ENCODE measurements around the gene BRME1.
"Not testable (repeated sequence)": the region's sequence is repeated elsewhere in the genome, so short reads cannot be mapped to it uniquely, and the experiment has no call there.

BRME1 gene

GRCh38 chr19:13860679-13861391 is 45.1 kb downstream of the BRME1 start:
- no peaks in the 10 kb centered on the region for H3K36me3 ChIP-seq (ENCODE audit: control insufficient read depth, insufficient read depth, low read length)
- H3K4me3 ChIP-seq (ENCODE audit: insufficient read depth, low read depth, low read length, poor library complexity, severe bottlenecking) = no peak overlapping the region
- H3K27ac ChIP-seq (ENCODE audit: insufficient read depth, low read length, poor library complexity, severe bottlenecking) = peak overlapping the region; percentile 100
- H3K9me3 ChIP-seq (ENCODE audit: control insufficient read depth, low read length) = no peaks in the 10 kb centered on the region
- DNase-seq = no peak
- peaks cover 4% of the 10 kb centered on the region for H3K27me3 ChIP-seq (replicated peaks; ENCODE audit: control insufficient read depth, insufficient read depth, low read length, poor library complexity, severe bottlenecking)
- peaks cover 22% of the 10 kb centered on the region for H3K4me1 ChIP-seq (ENCODE audit: control insufficient read depth, insufficient read depth, low read length, poor library complexity, severe bottlenecking)

GRCh38 chr19:13859361-13859880 is 46.5 kb downstream of the BRME1 start:
- no peak for DNase-seq
- Histone ChIP-seq H3K36me3 (ENCODE audit: control insufficient read depth, insufficient read depth, low read length) (no peaks in the 10 kb centered on the region), H3K27ac (ENCODE audit: insufficient read depth, low read length, poor library complexity, severe bottlenecking) (no peak overlapping the region), H3K27me3 (replicated peaks; ENCODE audit: control insufficient read depth, insufficient read depth, low read length, poor library complexity, severe bottlenecking) (no peaks in the 10 kb centered on the region), H3K9me3 (ENCODE audit: control insufficient read depth, low read length) (no peaks in the 10 kb centered on the region), H3K4me3 (ENCODE audit: insufficient read depth, low read depth, low read length, poor library complexity, severe bottlenecking) (no peak overlapping the region), H3K4me1 (ENCODE audit: control insufficient read depth, insufficient read depth, low read length, poor library complexity, severe bottlenecking) (peaks cover 14% of the 10 kb centered on the region)

- Histone ChIP-seq H3K9me3 (ENCODE audit: control insufficient read depth, low read length) (no peaks in the 10 kb centered on the region), H3K27ac (ENCODE audit: insufficient read depth, low read length, poor library complexity, severe bottlenecking) (no peak overlapping the region), H3K27me3 (replicated peaks; ENCODE audit: control insufficient read depth, insufficient read depth, low read length, poor library complexity, severe bottlenecking) (no peaks in the 10 kb centered on the region), H3K4me1 (ENCODE audit: control insufficient read depth, insufficient read depth, low read length, poor library complexity, severe bottlenecking) (peaks cover 7% of the 10 kb centered on the region), H3K36me3 (ENCODE audit: control insufficient read depth, insufficient read depth, low read length) (no peaks in the 10 kb centered on the region), H3K4me3 (ENCODE audit: insufficient read depth, low read depth, low read length, poor library complexity, severe bottlenecking) (no peak overlapping the region)
- DNase-seq = no peak
These were observed 49.4 kb downstream of the BRME1 start for GRCh38 chr19:13856497-13856896.

DNA sequence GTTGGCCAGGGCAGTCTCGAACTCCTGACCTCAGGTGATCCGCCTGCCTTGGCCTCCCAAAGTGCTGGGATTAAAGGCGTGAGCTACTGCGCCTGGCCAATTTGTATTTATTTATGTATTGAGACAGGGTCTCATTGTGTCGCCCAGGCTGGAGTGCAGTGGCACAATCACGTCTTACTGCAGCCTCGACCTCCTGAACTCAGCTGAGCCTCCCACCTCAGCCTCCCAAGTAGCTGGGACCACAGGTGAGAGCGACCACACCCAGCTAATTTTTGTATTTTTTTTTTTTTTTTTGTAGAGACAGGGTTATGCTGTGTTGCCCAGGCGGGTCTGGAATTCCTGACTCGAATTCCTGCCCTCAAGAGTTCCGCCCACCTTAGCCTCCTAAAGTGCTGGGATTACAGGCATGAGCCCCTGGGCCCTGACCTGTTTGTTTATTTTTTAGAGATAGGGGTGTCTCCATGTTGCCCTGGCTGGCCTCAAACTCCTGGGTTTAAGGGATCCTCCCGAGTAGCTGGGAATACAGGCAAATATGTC is 53.7 kb downstream of the BRME1 start:
- H3K4me3 ChIP-seq (ENCODE audit: insufficient read depth, low read depth, low read length, poor library complexity, severe bottlenecking); H3K9me3 ChIP-seq (ENCODE audit: control insufficient read depth, low read length); DNase-seq; H3K27ac ChIP-seq (ENCODE audit: insufficient read depth, low read length, poor library complexity, severe bottlenecking); H3K27me3 ChIP-seq (replicated peaks; ENCODE audit: control insufficient read depth, insufficient read depth, low read length, poor library complexity, severe bottlenecking); H3K36me3 ChIP-seq (ENCODE audit: control insufficient read depth, insufficient read depth, low read length): not testable (repeated sequence)
- H3K4me1 ChIP-seq (ENCODE audit: control insufficient read depth, insufficient read depth, low read length, poor library complexity, severe bottlenecking) = peaks cover 27% of the 10 kb centered on the region

DNA sequence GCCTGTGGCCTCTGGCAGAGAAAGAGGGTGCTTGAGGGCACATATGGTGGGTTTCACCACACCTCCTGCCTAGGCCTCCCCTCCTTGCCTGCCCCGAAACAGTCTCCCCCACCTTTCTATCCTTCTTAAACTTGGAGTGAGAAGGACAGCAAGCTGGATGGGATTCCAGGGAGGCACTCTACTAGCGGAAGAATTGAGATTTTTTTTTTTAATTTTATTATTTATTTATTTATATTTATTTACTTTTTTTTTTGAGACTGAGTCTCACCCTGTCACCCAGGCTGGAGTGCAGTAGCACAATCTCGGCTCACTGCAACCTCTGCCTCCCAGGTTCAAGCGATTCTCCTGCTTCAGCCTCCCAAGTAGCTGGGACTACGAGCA is 54.2 kb downstream of the BRME1 start:
- H3K27me3 ChIP-seq (replicated peaks; ENCODE audit: control insufficient read depth, insufficient read depth, low read length, poor library complexity, severe bottlenecking); H3K36me3 ChIP-seq (ENCODE audit: control insufficient read depth, insufficient read depth, low read length); H3K4me3 ChIP-seq (ENCODE audit: insufficient read depth, low read depth, low read length, poor library complexity, severe bottlenecking); DNase-seq; H3K9me3 ChIP-seq (ENCODE audit: control insufficient read depth, low read length): not testable (repeated sequence)
- peaks cover 32% of the 10 kb centered on the region for H3K4me1 ChIP-seq (ENCODE audit: control insufficient read depth, insufficient read depth, low read length, poor library complexity, severe bottlenecking)
- peak overlapping the region; percentile 73 for H3K27ac ChIP-seq (ENCODE audit: insufficient read depth, low read length, poor library complexity, severe bottlenecking)

GRCh38 chr19:13850910-13851733 is 54.8 kb downstream of the BRME1 start:
- H3K36me3 ChIP-seq (ENCODE audit: control insufficient read depth, insufficient read depth, low read length) = no peaks in the 10 kb centered on the region
- peak; percentile 49 to 73 (median 70) for DNase-seq

GRCh38 chr19:13849991-13850909 is 55.7 kb downstream of the BRME1 start:
- DNase-seq = peak; percentile 52 to 60 (median 55)
- H3K4me1 ChIP-seq (ENCODE audit: control insufficient read depth, insufficient read depth, low read length, poor library complexity, severe bottlenecking) = peaks cover 42% of the 10 kb centered on the region
- peak overlapping the region; percentile 30 for H3K4me3 ChIP-seq (ENCODE audit: insufficient read depth, low read depth, low read length, poor library complexity, severe bottlenecking)
- H3K27ac ChIP-seq (ENCODE audit: insufficient read depth, low read length, poor library complexity, severe bottlenecking) = peak overlapping the region; percentile 73
- H3K9me3 ChIP-seq (ENCODE audit: control insufficient read depth, low read length) = no peaks in the 10 kb centered on the region
- no peaks in the 10 kb centered on the region for H3K27me3 ChIP-seq (replicated peaks; ENCODE audit: control insufficient read depth, insufficient read depth, low read length, poor library complexity, severe bottlenecking)
- H3K36me3 ChIP-seq (ENCODE audit: control insufficient read depth, insufficient read depth, low read length) = no peaks in the 10 kb centered on the region

More at GRCh38 chr19:13850910-13851733, 54.8 kb downstream of the BRME1 start:
- H3K4me3 ChIP-seq (ENCODE audit: insufficient read depth, low read depth, low read length, poor library complexity, severe bottlenecking) = no peak overlapping the region
- no peaks in the 10 kb centered on the region for H3K9me3 ChIP-seq (ENCODE audit: control insufficient read depth, low read length)
- no peaks in the 10 kb centered on the region for H3K27me3 ChIP-seq (replicated peaks; ENCODE audit: control insufficient read depth, insufficient read depth, low read length, poor library complexity, severe bottlenecking)
- H3K27ac ChIP-seq (ENCODE audit: insufficient read depth, low read length, poor library complexity, severe bottlenecking) = peak overlapping the region; percentile 73
- H3K4me1 ChIP-seq (ENCODE audit: control insufficient read depth, insufficient read depth, low read length, poor library complexity, severe bottlenecking) = peaks cover 36% of the 10 kb centered on the region

DNA sequence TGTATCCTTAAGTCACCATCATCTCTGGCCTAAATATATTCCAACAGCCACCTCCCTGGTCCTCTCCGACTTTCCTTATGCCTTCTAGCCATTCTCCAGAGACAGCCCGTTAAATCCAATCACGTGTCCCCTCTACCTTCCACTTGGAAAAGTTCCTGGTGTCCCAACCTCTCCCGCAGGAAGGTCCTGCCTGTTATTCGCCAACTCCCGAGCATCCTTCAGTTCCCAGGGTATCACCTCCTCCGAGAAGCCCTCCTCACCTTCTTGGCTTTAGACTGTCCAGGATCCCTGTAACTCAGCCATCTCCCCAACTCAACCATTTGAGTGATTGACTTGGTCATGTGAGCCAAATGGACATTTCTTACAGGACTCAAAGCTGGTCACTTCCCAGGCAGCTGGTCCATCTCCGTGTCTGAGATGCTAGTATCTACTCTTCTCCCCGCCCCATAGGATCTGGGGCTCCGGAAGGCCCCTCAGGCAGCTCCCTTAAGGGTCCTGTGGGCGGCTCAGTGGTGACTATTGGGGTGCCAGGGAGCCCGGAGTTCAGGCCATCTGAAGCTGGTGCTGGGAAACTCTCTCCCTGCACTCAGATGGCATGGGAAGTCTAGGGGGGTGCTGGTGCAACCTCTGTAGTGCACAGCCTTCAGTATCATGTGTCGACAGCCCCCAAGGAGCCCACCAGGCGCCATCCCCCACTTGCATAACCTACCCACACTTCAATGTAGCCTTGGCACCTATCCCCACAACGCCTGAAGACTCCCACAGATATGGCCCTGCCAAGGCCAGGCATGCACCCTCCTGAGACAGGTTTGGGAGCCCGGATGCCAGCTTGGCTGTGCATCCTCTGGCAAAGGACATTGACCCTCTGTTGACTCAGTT is 56.9 kb downstream of the BRME1 start:
- no peak for DNase-seq
- no peaks in the 10 kb centered on the region for H3K36me3 ChIP-seq (ENCODE audit: control insufficient read depth, insufficient read depth, low read length)
- H3K4me1 ChIP-seq (ENCODE audit: control insufficient read depth, insufficient read depth, low read length, poor library complexity, severe bottlenecking) = peaks cover 54% of the 10 kb centered on the region
- no peak overlapping the region for H3K4me3 ChIP-seq (ENCODE audit: insufficient read depth, low read depth, low read length, poor library complexity, severe bottlenecking)
- no peaks in the 10 kb centered on the region for H3K9me3 ChIP-seq (ENCODE audit: control insufficient read depth, low read length)
- H3K27me3 ChIP-seq (replicated peaks; ENCODE audit: control insufficient read depth, insufficient read depth, low read length, poor library complexity, severe bottlenecking) = no peaks in the 10 kb centered on the region
- H3K27ac ChIP-seq (ENCODE audit: insufficient read depth, low read length, poor library complexity, severe bottlenecking) = no peak overlapping the region

GRCh38 chr19:13848340-13848677 is 57.6 kb downstream of the BRME1 start:
- H3K9me3 ChIP-seq (ENCODE audit: control insufficient read depth, low read length) = no peaks in the 10 kb centered on the region
- no peaks in the 10 kb centered on the region for H3K27me3 ChIP-seq (replicated peaks; ENCODE audit: control insufficient read depth, insufficient read depth, low read length, poor library complexity, severe bottlenecking)
- H3K27ac ChIP-seq (ENCODE audit: insufficient read depth, low read length, poor library complexity, severe bottlenecking) = peak overlapping the region; percentile 100
- peak overlapping the region; percentile 58 for H3K4me3 ChIP-seq (ENCODE audit: insufficient read depth, low read depth, low read length, poor library complexity, severe bottlenecking)
- H3K36me3 ChIP-seq (ENCODE audit: control insufficient read depth, insufficient read depth, low read length) = no peaks in the 10 kb centered on the region
- DNase-seq = no peak
- H3K4me1 ChIP-seq (ENCODE audit: control insufficient read depth, insufficient read depth, low read length, poor library complexity, severe bottlenecking) = peaks cover 61% of the 10 kb centered on the region
